IPS-20b (cell line): ENCODE results near the gene KCNK5.

Source experiments
- H3K27ac ChIP-seq: one replicate; pipeline ENCODE4 v1.5.1; 2013; ENCODE audit warnings: low read length
- H3K27me3 ChIP-seq: 2 replicates; pipeline ENCODE4 v1.6.1; 2013; ENCODE audit warnings: mild to moderate bottlenecking, low read length, inconsistent platforms; ENCODE audit not compliant: insufficient read depth
- H3K36me3 ChIP-seq: 2 replicates; pipeline ENCODE4 v1.6.1; 2013; ENCODE audit warnings: low read depth, mild to moderate bottlenecking, inconsistent platforms, low read length, moderate library complexity; ENCODE audit not compliant: insufficient read depth
- H3K4me1 ChIP-seq: 2 replicates; pipeline ENCODE4 v1.6.1; 2013; ENCODE audit warnings: mild to moderate bottlenecking, control low read depth, inconsistent platforms, low read length, moderate library complexity; ENCODE audit not compliant: insufficient read depth
- H3K4me3 ChIP-seq: 2 replicates; pipeline ENCODE4 v1.5.1; 2013; ENCODE audit warnings: mild to moderate bottlenecking, low read length, inconsistent platforms
- H3K9ac ChIP-seq: 2 replicates; pipeline ENCODE4 v1.6.1; 2013; ENCODE audit warnings: low read depth, mild to moderate bottlenecking, inconsistent platforms, low read length, moderate library complexity
- H3K9me3 ChIP-seq: 2 replicates; pipeline ENCODE4 v1.6.1; 2013; ENCODE audit warnings: mild to moderate bottlenecking, low read depth, low read length, inconsistent platforms; ENCODE audit not compliant: insufficient read depth

KCNK5 gene

DNA sequence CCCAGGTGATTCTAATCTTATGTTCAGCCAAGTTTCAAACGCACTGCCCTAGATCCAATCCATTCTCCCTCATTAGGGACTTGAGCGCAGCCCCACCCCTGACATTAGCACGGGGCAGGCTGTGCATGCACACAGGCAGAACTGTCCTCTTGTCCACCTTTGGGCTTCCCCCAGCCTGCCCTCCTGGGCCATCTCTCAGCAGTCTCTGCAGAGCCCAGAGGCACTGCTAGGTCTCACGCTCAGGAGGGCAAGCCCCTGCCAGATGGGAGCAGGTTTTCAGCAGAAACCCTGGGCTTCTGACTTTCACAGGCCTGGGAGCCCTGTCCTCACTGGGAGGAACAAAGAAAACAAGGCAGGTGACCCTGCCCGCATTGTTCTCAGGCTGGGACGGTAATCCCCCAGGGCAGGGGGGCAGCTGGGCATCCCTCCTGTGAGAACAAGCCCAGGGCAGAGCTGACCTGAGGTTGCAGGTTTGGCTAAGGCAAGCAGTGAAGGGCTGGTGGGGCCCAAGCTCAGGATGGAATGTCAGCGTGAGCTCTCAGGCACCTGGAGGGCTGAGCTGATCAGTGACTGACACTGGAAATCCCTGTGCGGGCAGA, 24.5 kb downstream of the KCNK5 start:
- Histone ChIP-seq H3K36me3 (no peaks in the 10 kb centered on the region; the same call in 1 of the 2 replicates), H3K27me3 (no peaks in the 10 kb centered on the region), H3K4me1 (peaks cover 36% of the 10 kb centered on the region), H3K9ac (peak overlapping the region; percentile 24; the same call in 1 of the 2 replicates), H3K27ac (peak overlapping the region; percentile 32), H3K9me3 (no peaks in the 10 kb centered on the region), H3K4me3 (no peak overlapping the region)

DNA sequence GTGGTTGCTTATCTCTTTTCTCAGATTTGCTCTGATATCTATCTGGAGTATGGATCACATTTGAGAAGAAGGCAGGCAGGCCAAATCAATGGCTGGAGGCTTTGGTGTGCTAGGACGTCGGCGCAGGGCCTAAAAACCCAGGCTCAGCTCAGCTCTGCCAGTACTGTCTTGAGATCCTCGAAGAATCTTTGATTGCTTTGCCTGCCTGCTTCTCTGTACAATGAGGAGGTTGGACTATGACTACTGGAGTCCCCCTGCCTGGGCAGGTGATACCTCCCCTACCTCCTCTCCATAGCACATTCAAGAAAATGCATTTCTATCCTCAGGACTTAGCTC, 25.1 kb downstream of the KCNK5 start:
- H3K9ac ChIP-seq: no peak overlapping the region
- H3K27ac ChIP-seq: no peak overlapping the region
- H3K36me3 ChIP-seq: no peaks in the 10 kb centered on the region; the same call in 1 of the 2 replicates
- H3K9me3 ChIP-seq: no peaks in the 10 kb centered on the region
- H3K4me1 ChIP-seq: peaks cover 30% of the 10 kb centered on the region
- H3K27me3 ChIP-seq: no peaks in the 10 kb centered on the region
- no peak overlapping the region for H3K4me3 ChIP-seq

DNA sequence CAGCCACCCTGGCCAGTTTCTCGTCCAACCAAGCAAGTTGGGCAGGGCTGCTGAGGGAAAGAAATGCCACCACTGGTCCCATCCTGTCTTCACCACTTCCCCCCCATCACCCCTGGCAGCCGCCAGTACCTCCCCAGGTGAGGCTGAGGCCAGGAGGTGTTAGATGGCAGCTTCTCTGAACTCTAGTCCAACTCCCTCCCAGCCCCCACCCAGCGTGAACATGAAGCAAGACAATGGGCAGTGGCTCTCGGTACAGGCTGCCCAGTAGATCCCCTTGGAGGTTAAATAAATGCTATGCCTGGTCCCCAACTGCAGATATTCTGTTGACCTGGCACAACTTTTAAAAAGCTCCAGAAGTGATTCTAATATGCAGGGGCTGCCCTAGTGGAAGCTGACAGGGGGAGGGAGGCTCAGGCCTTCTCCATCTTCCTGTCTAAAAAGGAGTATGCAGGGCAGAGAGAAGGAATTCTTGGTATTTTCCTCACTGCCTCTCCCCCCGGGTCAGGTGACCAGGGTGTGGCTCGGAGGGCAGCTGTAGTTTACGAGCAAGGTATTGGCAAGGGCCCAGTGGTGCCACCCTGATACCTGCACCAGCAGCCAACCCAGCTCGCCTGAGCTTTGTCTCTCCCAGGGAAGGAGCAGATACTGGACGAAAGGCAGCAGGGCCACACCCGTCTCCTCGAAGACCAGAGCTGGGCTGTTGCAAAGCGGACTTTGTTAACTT, 25.7 kb downstream of the KCNK5 start:
- no peak overlapping the region for H3K4me3 ChIP-seq
- H3K36me3 ChIP-seq: no peaks in the 10 kb centered on the region; the same call in 1 of the 2 replicates
- H3K27me3 ChIP-seq: no peaks in the 10 kb centered on the region
- peaks cover 28% of the 10 kb centered on the region for H3K4me1 ChIP-seq
- H3K27ac ChIP-seq: no peak overlapping the region
- H3K9me3 ChIP-seq: no peaks in the 10 kb centered on the region
- no peak overlapping the region for H3K9ac ChIP-seq

DNA sequence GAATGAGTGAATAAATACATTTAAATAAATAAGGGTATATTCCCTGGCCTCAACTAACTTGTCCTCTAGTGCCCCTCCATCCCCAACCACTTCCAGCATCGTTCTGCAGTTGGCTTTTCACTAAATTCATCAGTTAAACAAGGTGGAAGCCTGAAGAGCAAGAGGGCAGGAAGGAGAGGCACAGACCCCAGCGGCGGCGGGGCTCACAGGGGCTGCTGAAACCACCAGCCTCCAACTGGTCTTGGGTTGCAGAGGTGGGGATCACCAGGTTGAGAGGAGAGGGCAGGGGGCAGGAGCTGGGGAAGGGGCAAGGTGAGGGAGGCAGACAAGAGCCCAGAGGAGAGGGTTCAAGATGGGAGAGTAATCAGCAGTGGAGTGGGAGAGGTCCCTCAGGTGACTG, 27.1 kb downstream of the KCNK5 start:
- H3K4me3 ChIP-seq: no peak overlapping the region
- H3K4me1 ChIP-seq: peaks cover 25% of the 10 kb centered on the region
- H3K27ac ChIP-seq: no peak overlapping the region
- H3K36me3 ChIP-seq: no peaks in the 10 kb centered on the region; the same call in 1 of the 2 replicates
- no peaks in the 10 kb centered on the region for H3K27me3 ChIP-seq
- no peaks in the 10 kb centered on the region for H3K9me3 ChIP-seq
- no peak overlapping the region for H3K9ac ChIP-seq

GRCh38 chr6:39200498-39201020, 28.7 kb downstream of the KCNK5 start:
- Histone ChIP-seq H3K36me3 (peaks cover 7% of the 10 kb centered on the region), H3K9me3 (no peaks in the 10 kb centered on the region), H3K4me3 (no peak overlapping the region), H3K4me1 (peaks cover 22% of the 10 kb centered on the region), H3K9ac (no peak overlapping the region), H3K27me3 (no peaks in the 10 kb centered on the region), H3K27ac (no peak overlapping the region)

GRCh38 chr6:39199976-39200375, 29.3 kb downstream of the KCNK5 start:
- peaks cover 13% of the 10 kb centered on the region for H3K36me3 ChIP-seq
- no peak overlapping the region for H3K4me3 ChIP-seq
- no peaks in the 10 kb centered on the region for H3K9me3 ChIP-seq
- H3K9ac ChIP-seq: no peak overlapping the region
- H3K4me1 ChIP-seq: peaks cover 17% of the 10 kb centered on the region
- no peaks in the 10 kb centered on the region for H3K27me3 ChIP-seq
- H3K27ac ChIP-seq: no peak overlapping the region

DNA sequence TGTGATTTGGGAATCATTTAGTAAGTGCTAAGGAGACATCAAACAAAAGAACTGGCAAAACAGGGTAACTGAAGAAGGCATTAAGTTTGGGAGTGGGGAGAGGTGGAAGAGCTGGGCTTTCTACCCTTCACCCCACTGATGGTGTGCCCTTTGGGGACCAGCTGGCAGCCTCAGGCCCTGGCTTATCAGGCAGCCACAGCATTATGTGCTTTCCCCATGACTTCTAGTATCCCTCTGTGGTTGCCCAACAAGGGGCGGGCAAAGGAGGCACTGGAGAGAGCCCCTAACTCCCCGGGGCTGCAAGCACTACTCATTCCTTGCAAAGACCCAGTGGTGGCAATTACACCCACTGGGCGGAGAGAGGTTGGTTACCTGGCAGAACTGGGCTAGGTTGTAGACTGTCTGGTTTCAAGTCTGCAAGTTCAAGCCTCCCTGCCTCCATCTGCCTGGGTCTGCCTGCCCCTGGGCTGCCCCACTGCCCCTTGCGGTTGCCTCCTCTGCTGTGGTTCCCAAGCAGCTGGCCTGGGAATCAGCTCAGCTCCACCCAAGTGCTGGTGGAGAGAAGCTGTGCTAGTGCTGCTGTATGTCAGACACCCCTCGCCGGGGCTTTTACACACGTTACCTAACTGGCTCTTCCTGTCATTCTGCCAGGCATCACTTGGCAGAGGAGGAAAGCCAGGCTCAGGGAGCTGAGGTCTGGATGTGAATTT, 29.9 kb downstream of the KCNK5 start:
- no peaks in the 10 kb centered on the region for H3K27me3 ChIP-seq
- no peak overlapping the region for H3K27ac ChIP-seq
- peaks cover 12% of the 10 kb centered on the region for H3K4me1 ChIP-seq
- no peak overlapping the region for H3K9ac ChIP-seq
- H3K4me3 ChIP-seq: no peak overlapping the region
- H3K9me3 ChIP-seq: no peaks in the 10 kb centered on the region
- peaks cover 19% of the 10 kb centered on the region for H3K36me3 ChIP-seq

- Histone ChIP-seq H3K4me3 (no peak overlapping the region), H3K36me3 (peaks cover 28% of the 10 kb centered on the region), H3K27ac (no peak overlapping the region), H3K4me1 (peaks cover 3% of the 10 kb centered on the region; the same call in 1 of the 2 replicates), H3K27me3 (no peaks in the 10 kb centered on the region), H3K9me3 (no peaks in the 10 kb centered on the region), H3K9ac (no peak overlapping the region)
These were observed 30.7 kb downstream of the KCNK5 start for GRCh38 chr6:39198528-39198927.

- H3K27me3 ChIP-seq: no peaks in the 10 kb centered on the region
- H3K4me1 ChIP-seq: no peaks in the 10 kb centered on the region
- H3K4me3 ChIP-seq: no peak overlapping the region
- no peak overlapping the region for H3K9ac ChIP-seq
- no peak overlapping the region for H3K27ac ChIP-seq
- H3K9me3 ChIP-seq: no peaks in the 10 kb centered on the region
- peaks cover 32% of the 10 kb centered on the region for H3K36me3 ChIP-seq
These were observed 31.3 kb downstream of the KCNK5 start for GRCh38 chr6:39197922-39198500.

GRCh38 chr6:39197521-39197920, 31.8 kb downstream of the KCNK5 start:
- H3K36me3 ChIP-seq: peaks cover 37% of the 10 kb centered on the region
- H3K9ac ChIP-seq: no peak overlapping the region
- no peaks in the 10 kb centered on the region for H3K4me1 ChIP-seq
- no peaks in the 10 kb centered on the region for H3K9me3 ChIP-seq
- H3K27me3 ChIP-seq: no peaks in the 10 kb centered on the region
- no peak overlapping the region for H3K27ac ChIP-seq
- H3K4me3 ChIP-seq: no peak overlapping the region

DNA sequence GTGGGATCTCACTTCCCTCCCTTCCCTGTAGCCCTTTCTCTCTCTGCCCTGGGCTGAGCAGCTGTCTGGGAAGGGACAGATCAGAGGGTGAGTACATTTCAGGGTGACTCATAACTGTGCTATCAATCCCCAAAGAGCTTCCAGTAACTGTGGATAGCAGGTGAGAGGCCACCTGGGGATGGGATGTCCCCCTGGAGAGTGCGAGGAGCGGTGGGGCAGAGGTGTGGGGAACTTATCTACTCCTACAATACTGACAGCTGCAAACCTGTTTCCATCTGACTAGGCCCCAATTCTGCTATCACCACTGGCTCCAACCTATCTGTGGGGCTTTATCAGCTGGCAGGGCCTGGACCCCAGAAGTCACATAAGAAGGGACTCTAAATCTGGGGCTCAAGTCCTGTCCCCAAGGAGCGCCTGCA, 32.6 kb downstream of the KCNK5 start:
- H3K9ac ChIP-seq: no peak overlapping the region
- H3K4me1 ChIP-seq: no peaks in the 10 kb centered on the region
- no peaks in the 10 kb centered on the region for H3K9me3 ChIP-seq
- H3K4me3 ChIP-seq: no peak overlapping the region
- no peak overlapping the region for H3K27ac ChIP-seq
- H3K27me3 ChIP-seq: no peaks in the 10 kb centered on the region
- peaks cover 42% of the 10 kb centered on the region for H3K36me3 ChIP-seq
